GM21360 (cell line): ENCODE data around the gene THADA.
A peak's percentile ranks its signal among the peaks of the same experiment; 100 is the strongest.
"Not testable (repeated sequence)": the region's sequence is repeated elsewhere in the genome, so short reads cannot be mapped to it uniquely, and the experiment has no call there.

Source experiments
- ATAC-seq: cut with Tn5 transposase; IDR thresholded peaks from one replicate; pipeline ENCODE4 v1.9.1; 2021; ENCODE audit warnings: mild to moderate bottlenecking, moderate library complexity; ENCODE audit not compliant: unreplicated experiment

The THADA gene

GRCh38 chr2:43391201-43391877 is 204.5 kb downstream of the THADA start:
- ATAC-seq = no peak

GRCh38 chr2:43389581-43390466 is 206.0 kb downstream of the THADA start:
- ATAC-seq = no peak

- no peak for ATAC-seq
Measured at GRCh38 chr2:43388371-43388770, 207.5 kb downstream of the THADA start.

GRCh38 chr2:43387092-43388062 is 208.5 kb downstream of the THADA start:
- peak; percentile 68 for ATAC-seq

GRCh38 chr2:43386679-43387078 is 209.2 kb downstream of the THADA start:
- ATAC-seq = not testable (repeated sequence)

GRCh38 chr2:43384143-43384542 is 211.7 kb downstream of the THADA start:
- ATAC-seq = no peak

- ATAC-seq = no peak
Measured at GRCh38 chr2:43383533-43383932, 212.3 kb downstream of the THADA start.

- no peak for ATAC-seq
Measured at GRCh38 chr2:43379494-43379893, 216.3 kb downstream of the THADA start.

- ATAC-seq = no peak
Measured at GRCh38 chr2:43377327-43377726, 218.5 kb downstream of the THADA start.

- ATAC-seq = no peak
Measured at GRCh38 chr2:43376523-43377198, 219.2 kb downstream of the THADA start.

GRCh38 chr2:43375746-43376522 is 219.9 kb downstream of the THADA start:
- ATAC-seq = no peak

- ATAC-seq = no peak
Measured at GRCh38 chr2:43372416-43373081, 223.3 kb downstream of the THADA start.

GRCh38 chr2:43370705-43371104 is 225.1 kb downstream of the THADA start:
- ATAC-seq = no peak

- ATAC-seq = no peak
Measured at GRCh38 chr2:43370146-43370545, 225.7 kb downstream of the THADA start.

- ATAC-seq = no peak
Measured at GRCh38 chr2:43368483-43369385, 227.1 kb downstream of the THADA start.

- ATAC-seq = no peak
Measured at GRCh38 chr2:43367012-43367782, 228.6 kb downstream of the THADA start.

GRCh38 chr2:43363120-43363519 is 232.7 kb downstream of the THADA start:
- no peak for ATAC-seq
